HEK293 (cell line): ENCODE data around the gene FANK1.

Source experiments
- ELK4 ChIP-seq: IDR thresholded peaks from 2 replicates; pipeline ENCODE4 v1.6.1; 2011; ENCODE audit warnings: mild to moderate bottlenecking, low read depth, low read length, borderline replicate concordance
- ZBTB20 ChIP-seq: fragments of 450-650 bp; formaldehyde crosslinking; IDR thresholded peaks from 2 replicates; pipeline ENCODE4 v1.5.1; 2016; ENCODE audit warnings: missing biosample characterization, missing genetic modification characterization
- ZNF629 ChIP-seq: fragments of 450-650 bp; formaldehyde crosslinking; IDR thresholded peaks from 2 replicates; pipeline ENCODE4 v1.5.1; 2017; ENCODE audit warnings: missing biosample characterization, missing genetic modification characterization

GRCh38 chr10:125848857-125849256 lies 47.5 kb upstream of the FANK1 start:
- no peak for TF ChIP-seq ZBTB20 (tag by site-specific recombination)
- TF ChIP-seq ELK4: no peak
- no peak for TF ChIP-seq ZNF629 (tag by site-specific recombination)
